GM12878 (cell line): ENCODE results near the gene PKMYT1. TPM values are rescaled to one million over a fixed set of nuclear protein-coding genes. Genes with fewer than 3 reads are reported as not detected.

ENCODE experiments used
- BCL3 ChIP-seq: IDR thresholded peaks from 2 replicates; pipeline ENCODE4 v1.6.1; 2011; ENCODE audit warnings: borderline replicate concordance, low read depth, mild to moderate bottlenecking, moderate library complexity, low read length; ENCODE audit not compliant: insufficient read depth, poor library complexity, severe bottlenecking
- CEBPB ChIP-seq, 2 experiments: fragments of 150-350 bp in 1 of 2; IDR thresholded peaks; 2 replicates each; pipeline ENCODE4 v1.6.1; 2012 to 2014; ENCODE audit warnings: low read depth in 2 of 2, low read length in 2 of 2, borderline replicate concordance in 1 of 2, inconsistent platforms in 1 of 2
- CREB1 ChIP-seq: IDR thresholded peaks from 2 replicates; pipeline ENCODE4 v1.6.1; 2012; ENCODE audit warnings: low read depth, mild to moderate bottlenecking, inconsistent platforms
- CUX1 ChIP-seq: IDR thresholded peaks from 2 replicates; pipeline ENCODE4 v1.6.1; 2012; ENCODE audit warnings: improper control_type of control experiment, low read depth, low read length; ENCODE audit not compliant: insufficient replicate concordance
- EZH2 ChIP-seq: IDR thresholded peaks from 2 replicates; pipeline ENCODE4 v1.6.1; 2012; ENCODE audit warnings: low read depth, mild to moderate bottlenecking, control low read depth, inconsistent platforms, low read length, borderline replicate concordance; ENCODE audit not compliant: control insufficient read depth
- GABPA ChIP-seq: IDR thresholded peaks from 2 replicates; pipeline ENCODE4 v1.6.1; 2014; ENCODE audit warnings: antibody characterized with exemption, low read depth, mild to moderate bottlenecking, inconsistent platforms
- HSF1 ChIP-seq: fragments of 150-350 bp; IDR thresholded peaks from 2 replicates; pipeline ENCODE4 v1.6.1; 2014; ENCODE audit warnings: mild to moderate bottlenecking, low read depth, low read length
- IRF3 ChIP-seq: fragments of 450-650 bp; IDR thresholded peaks from 2 replicates; pipeline ENCODE4 v1.6.1; 2014; ENCODE audit warnings: mild to moderate bottlenecking
- KDM1A ChIP-seq: fragments of 200-600 bp; sonication (generic); IDR thresholded peaks from 2 replicates; pipeline ENCODE4 v1.6.1; 2016; ENCODE audit warnings: borderline replicate concordance
- MLLT1 ChIP-seq: fragments of 450-650 bp; IDR thresholded peaks from 2 replicates; pipeline ENCODE4 v1.6.1; 2016; ENCODE audit warnings: mild to moderate bottlenecking
- NR2C1 ChIP-seq: fragments of 450-650 bp; IDR thresholded peaks from 2 replicates; pipeline ENCODE4 v1.6.1; 2017; ENCODE audit warnings: antibody characterized with exemption, mild to moderate bottlenecking, moderate library complexity
- NR2F1 ChIP-seq: fragments of 450-650 bp; conservative IDR thresholded peaks from 2 replicates; pipeline ENCODE4 v1.6.1; 2017; ENCODE audit warnings: mild to moderate bottlenecking
- SMARCA5 ChIP-seq: fragments of 450-650 bp; IDR thresholded peaks from 2 replicates; pipeline ENCODE4 v1.6.1; 2017; ENCODE audit warnings: mild to moderate bottlenecking
- SP1 ChIP-seq: IDR thresholded peaks from one replicate; pipeline ENCODE4 v1.6.1; 2011; ENCODE audit warnings: low read depth, low read length
- SREBF2 ChIP-seq: IDR thresholded peaks from 2 replicates; pipeline ENCODE4 v1.6.1; 2012; ENCODE audit warnings: mild to moderate bottlenecking, low read length
- STAT3 ChIP-seq: IDR thresholded peaks from 2 replicates; pipeline ENCODE4 v1.6.1; 2011; ENCODE audit warnings: low read depth, low read length, improper control_type of control experiment
- SUPT20H ChIP-seq: IDR thresholded peaks from 2 replicates; pipeline ENCODE4 v1.6.1; 2011; ENCODE audit warnings: low read depth, mild to moderate bottlenecking, low read length, moderate library complexity, borderline replicate concordance; ENCODE audit not compliant: control insufficient read depth
- YY1 ChIP-seq: IDR thresholded peaks from 2 replicates; pipeline ENCODE4 v1.6.1; 2011; ENCODE audit warnings: low read depth, mild to moderate bottlenecking, low read length
- ZNF24 ChIP-seq: fragments of 450-650 bp; IDR thresholded peaks from 2 replicates; pipeline ENCODE4 v1.6.1; 2017; ENCODE audit warnings: antibody characterized with exemption, mild to moderate bottlenecking
- polyA plus RNA-seq, 11 experiments: library from polyadenylated mRNA; depleted of rRNA in 4 of 11; unstranded in 6 of 11; stranded (reverse) in 5 of 11; fragments of >200 nt; fragmentation: Nextera tagmentation in 4 of 11; fragmentation: Illumina TruSeq in 1 of 11; extraction: Ambion mirVana in 4 of 11; extraction: Trizol in 1 of 11; gene quantifications; 1 replicate in 1 of 11; 2 replicates in 10 of 11; pipeline versions ENCODE4 v1.2.1 to v1.2.3, GENCODE V29; 2011 to 2016; ENCODE audit warnings: inconsistent platforms in 2 of 11, missing spikeins in 2 of 11, low read depth in 1 of 11
- total RNA-seq, 4 experiments: library from RNA; depleted of rRNA in 3 of 4; stranded (reverse); fragments of >200 nt in 3 of 4; fragmentation: Illumina TruSeq in 1 of 4; extraction: Trizol in 1 of 4; gene quantifications; 2 replicates each; pipeline versions ENCODE4 v1.2.1 to v1.2.3, GENCODE V29; 2013 to 2021

PKMYT1 gene
- total and polyA plus RNA-seq, 10 of the 15 experiments (the other 5 are each of a cell fraction or from before 2014, with no cell fraction given) = 4.6 to 101 (median 29.9) TPM

- TF ChIP-seq HSF1 = no peak
- no peak for TF ChIP-seq STAT3
- no peak for TF ChIP-seq SUPT20H
- no peak for TF ChIP-seq MLLT1
- TF ChIP-seq YY1 = peak; percentile 83
- no peak; the same call in 1 of the 2 replicates for TF ChIP-seq GABPA
- no peak; the same call in 1 of the 2 replicates for TF ChIP-seq NR2F1
- no peak for TF ChIP-seq SREBF2
- peak; percentile 84 for TF ChIP-seq NR2C1
- TF ChIP-seq SP1 = no peak
- 0 out of 2 replicates have a peak, but pooled peaks have one; percentile 32 for TF ChIP-seq SMARCA5
- no peak for TF ChIP-seq ZNF24
- TF ChIP-seq CREB1 = peak; percentile 96
- no peak; a peak in 1 of 4 replicates for TF ChIP-seq CEBPB (IDR thresholded peaks at IDR 0.05; ENCODE audit: borderline replicate concordance in 1 of 2, low read depth in 2 of 2, low read length in 2 of 2)
- TF ChIP-seq EZH2 = no peak
- no peak; the same call in 1 of the 2 replicates for TF ChIP-seq IRF3
- TF ChIP-seq KDM1A = no peak
- no peak for TF ChIP-seq CUX1
- TF ChIP-seq BCL3 = no peak
Observed at GRCh38 chr16:3023669-3024478, 43.6 kb upstream of the PKMYT1 start, which contains the start of the genes HCFC1R1 and THOC6 (continued).
